H1 (cell line): ENCODE measurements around the gene PLAAT2. TPM values are rescaled to one million over a fixed set of nuclear protein-coding genes. Genes with fewer than 3 reads are reported as not detected.
A peak's percentile ranks its signal among the peaks of the same experiment; 100 is the strongest.

Experiments
- CTCF ChIA-PET: fragments of 300-600 bp; sonication (Branson Sonifier 250); formaldehyde crosslinking; loops from one replicate; lab custom pipeline; 2021; ENCODE audit not compliant: partially characterized antibody; lab: Charles Lee
- POLR2A ChIA-PET: fragments of 300-600 bp; sonication (Branson Sonifier 250); formaldehyde crosslinking; loops from one replicate; lab custom pipeline; 2021; ENCODE audit warnings: inconsistent platforms; ENCODE audit not compliant: partially characterized antibody; lab: Charles Lee
- DNase-seq, 2 experiments: peaks; one replicate each; pipeline versions ENCODE4 v3.0.0 to v3.0.0-alpha.2; 2010 to 2022; ENCODE audit warnings: low spot score in 2 of 2, low read depth in 1 of 2, mixed read lengths in 1 of 2
- FAIRE-seq: peaks from 2 replicates; lab custom pipeline; 2011; peaks lifted over from hg19 to GRCh38; lab: Jason Lieb, UNC
- H2AFZ ChIP-seq: 2 replicates; pipeline ENCODE4 v1.8.1; 2012; ENCODE audit warnings: low read length, inconsistent platforms
- H2AK5ac ChIP-seq: 2 replicates; pipeline ENCODE4 v1.6.1; 2013; ENCODE audit warnings: low read depth, low read length
- H2BK120ac ChIP-seq: replicated peaks from 2 replicates; pipeline ENCODE3; 2013; ENCODE audit warnings: low read depth, low read length, inconsistent platforms
- H2BK12ac ChIP-seq: 2 replicates; pipeline ENCODE4 v1.6.1; 2013; ENCODE audit warnings: low read depth, low read length
- H2BK15ac ChIP-seq: 2 replicates; pipeline ENCODE4 v1.6.1; 2013; ENCODE audit warnings: low read length
- H2BK20ac ChIP-seq: 2 replicates; pipeline ENCODE4 v1.6.1; 2013; ENCODE audit warnings: low read length
- H2BK5ac ChIP-seq: 2 replicates; pipeline ENCODE4 v1.6.1; 2013; ENCODE audit warnings: low read depth, low read length
- H3K14ac ChIP-seq: 2 replicates; pipeline ENCODE4 v1.6.1; 2013; ENCODE audit warnings: inconsistent platforms; ENCODE audit not compliant: insufficient read length
- H3K18ac ChIP-seq: 2 replicates; pipeline ENCODE4 v1.6.1; 2013; ENCODE audit warnings: low read length; ENCODE audit errors: extremely low read depth
- H3K23ac ChIP-seq: 2 replicates; pipeline ENCODE4 v1.6.1; 2013; ENCODE audit warnings: inconsistent platforms; ENCODE audit not compliant: insufficient read length
- H3K23me2 ChIP-seq: 2 replicates; pipeline ENCODE4 v1.6.1; 2013; ENCODE audit warnings: low read depth, low read length
- H3K27ac ChIP-seq: 2 replicates; pipeline ENCODE4 v1.6.1; 2011; ENCODE audit warnings: low read depth, low read length, inconsistent platforms
- H3K27me3 ChIP-seq, 4 experiments: replicated peaks in 1 of 4; 1 replicate in 1 of 4; 2 replicates in 3 of 4; pipeline versions ENCODE4 v1.6.1 to v1.8.1; 2011 to 2013; ENCODE audit warnings: low read length in 3 of 4, mild to moderate bottlenecking in 3 of 4, inconsistent platforms in 2 of 4, mixed read lengths in 2 of 4, moderate library complexity in 1 of 4; ENCODE audit not compliant: control insufficient read depth in 3 of 4, insufficient read depth in 3 of 4; ENCODE audit errors: extremely low read depth in 1 of 4
- H3K36me3 ChIP-seq, 4 experiments: 2 replicates each; pipeline versions ENCODE4 v1.6.1 to v1.8.1; 2011 to 2013; ENCODE audit warnings: mild to moderate bottlenecking in 4 of 4, low read length in 3 of 4, moderate library complexity in 2 of 4, control low read depth in 1 of 4, inconsistent platforms in 1 of 4; ENCODE audit not compliant: insufficient read depth in 4 of 4, control insufficient read depth in 2 of 4
- H3K4ac ChIP-seq: replicated peaks from 2 replicates; pipeline ENCODE3; 2013; ENCODE audit warnings: low read length, low read depth, mixed read lengths, inconsistent platforms; ENCODE audit not compliant: insufficient read length
- H3K4me1 ChIP-seq, 4 experiments: replicated peaks in 1 of 4; 1 replicate in 1 of 4; 2 replicates in 3 of 4; pipeline versions ENCODE4 v1.6.1 to v1.8.1; 2011 to 2013; ENCODE audit warnings: low read length in 3 of 4, inconsistent platforms in 2 of 4, mixed read lengths in 1 of 4; ENCODE audit not compliant: insufficient read depth in 4 of 4, control insufficient read depth in 3 of 4
- H3K4me2 ChIP-seq, 2 experiments: 2 replicates each; pipeline versions ENCODE4 v1.6.1 to v1.8.1; 2011 to 2013; ENCODE audit warnings: low read depth in 2 of 2, low read length in 2 of 2, control low read depth in 1 of 2, inconsistent platforms in 1 of 2, mild to moderate bottlenecking in 1 of 2; ENCODE audit not compliant: insufficient read depth in 1 of 2
- H3K4me3 ChIP-seq, 4 experiments: fragments of 200-600, 300-600 bp in 1 of 4; sonication (generic), shearing (Covaris generic), sonication (Bioruptor Twin) in 1 of 4; 2 replicates each; pipeline versions ENCODE4 v1.5.1 to v1.8.1; 2011 to 2016; ENCODE audit warnings: low read length in 4 of 4, low read depth in 3 of 4, control low read depth in 2 of 4, inconsistent platforms in 2 of 4, mild to moderate bottlenecking in 2 of 4, mixed read lengths in 1 of 4, moderate library complexity in 1 of 4; ENCODE audit not compliant: insufficient read depth in 2 of 4; ENCODE audit errors: extremely low read depth in 1 of 4
- H3K56ac ChIP-seq: replicated peaks from 2 replicates; pipeline ENCODE3; 2013; ENCODE audit warnings: low read depth, mild to moderate bottlenecking, mixed read lengths, low read length, inconsistent platforms; ENCODE audit not compliant: insufficient read length
- H3K79me1 ChIP-seq: 2 replicates; pipeline ENCODE4 v1.6.1; 2013; ENCODE audit warnings: low read depth, low read length, control low read depth
- H3K79me2 ChIP-seq, 2 experiments: 2 replicates each; pipeline versions ENCODE4 v1.6.1 to v1.8.1; 2012 to 2013; ENCODE audit warnings: low read length in 2 of 2, mild to moderate bottlenecking in 2 of 2, inconsistent platforms in 1 of 2; ENCODE audit not compliant: insufficient read depth in 2 of 2, control insufficient read depth in 1 of 2
- H3K9ac ChIP-seq, 4 experiments: replicated peaks in 1 of 4; 1 replicate in 1 of 4; 2 replicates in 3 of 4; pipeline versions ENCODE4 v1.6.1 to v1.8.1; 2011 to 2013; ENCODE audit warnings: low read depth in 3 of 4, low read length in 3 of 4, control low read depth in 2 of 4, mild to moderate bottlenecking in 2 of 4, moderate library complexity in 2 of 4, inconsistent platforms in 1 of 4; ENCODE audit errors: extremely low read depth in 1 of 4
- H3K9me3 ChIP-seq, 2 experiments: 2 replicates each; pipeline versions ENCODE4 v1.6.1 to v1.8.1; 2012 to 2013; ENCODE audit warnings: mild to moderate bottlenecking in 2 of 2, moderate library complexity in 2 of 2, control low read depth in 1 of 2, inconsistent platforms in 1 of 2, low read depth in 1 of 2, low read length in 1 of 2, mixed read lengths in 1 of 2; ENCODE audit not compliant: insufficient read depth in 2 of 2
- H4K20me1 ChIP-seq, 2 experiments: replicated peaks in 1 of 2; 2 replicates each; pipeline versions ENCODE3 to v1.8.1; 2011 to 2013; ENCODE audit warnings: inconsistent platforms in 2 of 2, low read length in 2 of 2, mild to moderate bottlenecking in 1 of 2; ENCODE audit not compliant: insufficient read depth in 2 of 2, control insufficient read depth in 1 of 2
- H4K5ac ChIP-seq: 2 replicates; pipeline ENCODE4 v1.6.1; 2013; ENCODE audit warnings: low read length, low read depth, mixed read lengths, inconsistent platforms; ENCODE audit not compliant: insufficient read length
- H4K8ac ChIP-seq: 2 replicates; pipeline ENCODE4 v1.8.0; 2013; ENCODE audit warnings: mild to moderate bottlenecking, moderate library complexity, low read length, inconsistent platforms; ENCODE audit not compliant: insufficient read depth; ENCODE audit errors: extremely low read depth
- H4K91ac ChIP-seq: replicated peaks from 2 replicates; pipeline ENCODE3; 2013; ENCODE audit warnings: low read length, mixed read lengths, inconsistent platforms; ENCODE audit not compliant: insufficient read length
- BRCA1 ChIP-seq: IDR thresholded peaks from 2 replicates; pipeline ENCODE4 v1.6.1; 2012; ENCODE audit warnings: low read depth, low read length, improper control_type of control experiment
- CEBPB ChIP-seq: IDR thresholded peaks from 2 replicates; pipeline ENCODE4 v1.6.1; 2012; ENCODE audit warnings: low read depth, low read length
- KDM1A ChIP-seq: fragments of 200-600, 300-600 bp; sonication (generic); IDR thresholded peaks from 2 replicates; pipeline ENCODE4 v1.7.1; 2016; ENCODE audit warnings: mild to moderate bottlenecking, low read length, borderline replicate concordance
- KDM5A ChIP-seq: fragments of 200-600 bp; IDR thresholded peaks from 2 replicates; pipeline ENCODE4 v1.7.1; 2012; ENCODE audit warnings: mild to moderate bottlenecking, low read length, inconsistent platforms, mixed read lengths
- NANOG ChIP-seq: IDR thresholded peaks from 2 replicates; pipeline ENCODE4 v1.6.1; 2011; ENCODE audit warnings: low read length, low read depth, mild to moderate bottlenecking, inconsistent platforms; ENCODE audit not compliant: insufficient read depth, poor library complexity, severe bottlenecking
- NRF1 ChIP-seq: IDR thresholded peaks from 2 replicates; pipeline ENCODE4 v1.6.1; 2011; ENCODE audit warnings: mild to moderate bottlenecking, low read depth, low read length, improper control_type of control experiment
- POLR2A ChIP-seq, 2 experiments: IDR thresholded peaks; 1 replicate in 1 of 2; 2 replicates in 1 of 2; pipeline ENCODE4 v1.6.1; 2011; ENCODE audit warnings: low read depth in 2 of 2, low read length in 2 of 2, mild to moderate bottlenecking in 2 of 2; ENCODE audit errors: control extremely low read depth in 1 of 2
- SRF ChIP-seq: IDR thresholded peaks from 2 replicates; pipeline ENCODE4 v1.6.1; 2011; ENCODE audit warnings: mild to moderate bottlenecking, low read depth, low read length, moderate library complexity
- TCF12 ChIP-seq: IDR thresholded peaks from 2 replicates; pipeline ENCODE4 v1.6.1; 2011; ENCODE audit warnings: low read depth, mild to moderate bottlenecking, low read length
- WGBS, 2 experiments: shearing (Covaris generic) in 1 of 2; methylation state at CpG; one replicate each; pipeline versions ENCODE4 v1.1.6 to v1.1.7; 2013 to 2015; ENCODE audit warnings: low lambda C conversion rate in 2 of 2, mixed read lengths in 2 of 2, inconsistent platforms in 1 of 2, low coverage in 1 of 2, missing lambda C conversion rate in 1 of 2; ENCODE audit not compliant: insufficient replicate concordance in 2 of 2, insufficient coverage in 1 of 2, insufficient read length in 1 of 2; ENCODE audit errors: extremely low coverage in 1 of 2, missing lambda C conversion rate in 1 of 2; 5-methylcytosine and 5-hydroxymethylcytosine counted together
- polyA plus RNA-seq, 7 experiments: library from polyadenylated mRNA; depleted of rRNA in 3 of 7; stranded (reverse) in 5 of 7; unstranded in 2 of 7; fragments of >200 nt in 5 of 7; fragments of 200-250 nt in 2 of 7; gene quantifications; 1 replicate in 5 of 7; 2 replicates in 1 of 7; 4 replicates in 1 of 7; pipeline versions ENCODE4 v1.2.1 to v1.2.3, GENCODE V29; 2011 to 2013; ENCODE audit warnings: missing spikeins in 2 of 7, mixed read lengths in 2 of 7
- total RNA-seq: library from RNA; stranded (reverse); fragmentation: NEBNext Ultra II Directional; extraction: Animal tissue kit (Norgen Biotek cat#: 25700); gene quantifications from 2 replicates; pipeline ENCODE4 v1.2.1, GENCODE V29; 2021

Gene PLAAT2
- total and polyA plus RNA-seq, 2 of the 8 experiments (the other 6 are each of a cell fraction or from before 2014, with no cell fraction given) = 0.39 TPM; not detected in 1

DNA sequence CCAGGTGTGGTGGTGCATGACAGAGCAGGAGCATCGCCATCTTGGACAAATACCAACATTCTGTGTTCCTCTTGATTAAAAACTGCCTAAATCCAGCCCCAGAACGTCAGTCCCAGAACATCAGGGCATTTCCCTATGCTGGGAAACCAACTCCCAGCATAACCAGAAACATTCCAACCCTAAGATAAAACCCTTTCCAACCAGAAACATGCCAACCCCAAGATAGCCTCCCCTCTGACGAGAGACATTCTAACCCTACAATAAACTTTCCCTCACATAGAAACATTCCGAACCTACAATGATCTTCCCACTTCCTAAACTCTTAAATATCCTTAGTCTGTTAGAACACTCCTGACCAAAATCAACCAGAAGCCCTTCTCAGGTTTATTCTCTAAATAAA is 15.0 kb downstream of the PLAAT2 start:
- no peak overlapping the region for H3K4me3 ChIP-seq
- ChIA-PET CTCF (interaction anchor here (1.0 to 1.2 kb wide), 2 partner anchors 13 to 57 kb away, joined by 4 read pairs; partner anchors contain the start of gene PLAAT5), POLR2A (no interaction called here)
- no peak overlapping the region for H4K91ac ChIP-seq
- no peak overlapping the region for H3K18ac ChIP-seq
- H4K8ac ChIP-seq = no peak overlapping the region
- no peak overlapping the region for H3K23ac ChIP-seq
- H3K23me2 ChIP-seq = no peaks in the 10 kb centered on the region
- H4K20me1 ChIP-seq = no peaks in the 10 kb centered on the region
- H3K4me1 ChIP-seq = no peaks in the 10 kb centered on the region
- no peak overlapping the region for H3K9ac ChIP-seq
- H3K4ac ChIP-seq = no peak overlapping the region
- H3K9me3 ChIP-seq = no peaks in the 10 kb centered on the region; a peak in 1 of 4 replicates
- no peak overlapping the region for H3K4me2 ChIP-seq
- no peak overlapping the region for H3K27ac ChIP-seq
- no peak overlapping the region for H3K14ac ChIP-seq
- no peak overlapping the region for H2AK5ac ChIP-seq
- no peak overlapping the region for H2AFZ ChIP-seq
- H2BK15ac ChIP-seq = no peak overlapping the region
- no peak overlapping the region for H3K56ac ChIP-seq
- H2BK20ac ChIP-seq = no peak overlapping the region
- H4K5ac ChIP-seq = no peak overlapping the region
- no peak for DNase-seq
- WGBS, 2 experiments = 92% methylated on average over 4 of the region's 4 CpGs; no CpG with 5 or more reads in 1 of the 2 experiments
- no peaks in the 10 kb centered on the region for H3K79me1 ChIP-seq
- H2BK5ac ChIP-seq = no peak overlapping the region
- H2BK120ac ChIP-seq = no peak overlapping the region
- no peaks in the 10 kb centered on the region for H3K36me3 ChIP-seq
- FAIRE-seq = no peak
- 0 out of 7 replicates have a peak, but pooled peaks cover 0 to 2% (median 0%) of the 10 kb centered on the region in 4 experiments for H3K27me3 ChIP-seq
- no peaks in the 10 kb centered on the region for H3K79me2 ChIP-seq
- H2BK12ac ChIP-seq = 0 out of 2 replicates have a peak overlapping the region, but pooled peaks have one; percentile 9
- TF ChIP-seq TCF12 = no peak
- no peak for TF ChIP-seq SRF
- TF ChIP-seq POLR2A (IDR thresholded peaks at IDR 0.05; ENCODE audit: control extremely low read depth in 1 of 2, low read depth in 2 of 2, low read length in 2 of 2) = no peak
- TF ChIP-seq KDM5A = no peak
- no peak for TF ChIP-seq NRF1
- TF ChIP-seq KDM1A = no peak
- TF ChIP-seq NANOG = no peak
- no peak for TF ChIP-seq CEBPB
- TF ChIP-seq BRCA1 = no peak
